T-helper 22 cell (primary cell): ENCODE data around the gene NME4.

Experiments
- DNase-seq: peaks from one replicate; pipeline ENCODE4 v3.0.0-alpha.2; 2020; ENCODE audit warnings: low read depth

Gene NME4

DNA sequence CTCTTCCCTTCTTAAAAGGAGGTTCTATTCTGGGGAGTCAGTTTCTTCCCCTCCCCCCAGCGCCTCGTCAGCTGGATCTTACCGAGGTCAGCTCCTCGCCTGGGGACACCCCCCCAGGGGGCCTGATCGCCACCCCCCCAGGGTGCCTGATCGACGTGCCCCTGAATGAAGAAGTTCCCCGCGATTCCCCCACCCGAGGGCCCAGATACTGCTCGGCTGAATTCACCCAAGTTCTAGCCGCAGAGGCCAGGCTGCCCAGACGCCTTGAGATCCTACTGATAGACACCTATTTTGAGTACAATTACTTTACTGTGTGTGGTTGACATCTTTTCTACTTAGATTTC lies 29.9 kb downstream of the NME4 start:
- no peak for DNase-seq

GRCh38 chr16:427250-427649 lies 30.3 kb downstream of the NME4 start:
- DNase-seq: no peak

GRCh38 chr16:430904-431303 lies 33.9 kb downstream of the NME4 start:
- no peak for DNase-seq

GRCh38 chr16:440627-441026 lies 43.6 kb downstream of the NME4 start:
- no peak for DNase-seq

- no peak for DNase-seq
These were observed 44.4 kb downstream of the NME4 start for GRCh38 chr16:441447-441846.

- DNase-seq: no peak
These were observed 46.0 kb downstream of the NME4 start for GRCh38 chr16:442976-443375.

GRCh38 chr16:444027-444426 lies 47.0 kb downstream of the NME4 start:
- DNase-seq: no peak

GRCh38 chr16:445566-445965 lies 48.6 kb downstream of the NME4 start:
- DNase-seq: no peak
